A549 (cell line): Measurements from ENCODE around the gene NOL9. TPM values are rescaled to one million over a fixed set of nuclear protein-coding genes. Genes with fewer than 3 reads are reported as not detected.

Source experiments
- ATAC-seq, 2 experiments: fragments of 200-7000 bp in 1 of 2; fragments of >200 bp in 1 of 2; cut with Nextera tagmentation in 1 of 2; cut with Tn5 transposase in 1 of 2; 3 replicates each; pipeline versions ENCODE4 v1.8.0 to v1.9.1; 2018 to 2020; ENCODE audit warnings: mild to moderate bottlenecking in 1 of 2, moderate library complexity in 1 of 2
- CTCF ChIA-PET: fragments of 300-600 bp; sonication (Branson Sonifier 250); formaldehyde crosslinking; extraction: SDS; loops from one replicate; lab custom pipeline; 2021; ENCODE audit warnings: antibody characterized with exemption, inconsistent platforms; lab: Yijun Ruan, JAX
- POLR2A ChIA-PET: fragments of 350-600 bp; formaldehyde crosslinking; extraction: SDS; loops from one replicate; lab custom pipeline; 2021; ENCODE audit warnings: antibody characterized with exemption, inconsistent platforms; lab: Yijun Ruan, JAX
- DNase-seq, 2 experiments: peaks; one replicate each; pipeline versions ENCODE4 v3.0.0 to v3.0.0-alpha.2; 2011 to 2016; ENCODE audit warnings: low read depth in 1 of 2, low spot score in 1 of 2
- FAIRE-seq: peaks from 2 replicates; lab custom pipeline; 2011; peaks lifted over from hg19 to GRCh38; lab: Jason Lieb, UNC
- H3K27ac ChIP-seq, 2 experiments: fragments of >200 bp; sonication (Bioruptor Twin); formaldehyde crosslinking; 3 replicates each; pipeline ENCODE4 v1.5.1; 2016 to 2017
- H3K4me1 ChIP-seq: fragments of >200 bp; sonication (Bioruptor Twin); formaldehyde crosslinking; 3 replicates; pipeline ENCODE4 v1.6.1; 2016
- H3K4me2 ChIP-seq: fragments of >200 bp; sonication (Bioruptor Twin); formaldehyde crosslinking; 3 replicates; pipeline ENCODE4 v1.6.1; 2016
- H3K4me3 ChIP-seq: fragments of >200 bp; sonication (Bioruptor Twin); formaldehyde crosslinking; 3 replicates; pipeline ENCODE4 v1.5.1; 2016
- H3K9me3 ChIP-seq: fragments of >200 bp; sonication (Bioruptor Twin); formaldehyde crosslinking; 3 replicates; pipeline ENCODE4 v1.6.1; 2016
- CHD2 ChIP-seq: fragments of 150-350 bp; IDR thresholded peaks from 2 replicates; pipeline ENCODE4 v1.6.1; 2014; ENCODE audit warnings: low read length; ENCODE audit not compliant: partially characterized antibody
- EP300 ChIP-seq, 2 experiments: fragments of >200 bp; sonication (Bioruptor Twin); formaldehyde crosslinking; IDR thresholded peaks; 2 replicates in 1 of 2; 3 replicates in 1 of 2; pipeline ENCODE4 v1.6.1; 2016 to 2017
- GATA3 ChIP-seq: IDR thresholded peaks from 2 replicates; pipeline ENCODE4 v1.6.1; 2012; ENCODE audit warnings: borderline replicate concordance
- HOXA7 ChIP-seq: fragments of 250-450 bp; sonication (Bioruptor Pico); IDR thresholded peaks from 2 replicates; pipeline ENCODE4 v1.5.0; 2020; ENCODE audit warnings: mild to moderate bottlenecking, moderate library complexity
- JUN ChIP-seq, 2 experiments: fragments of >200 bp; sonication (Bioruptor Twin); formaldehyde crosslinking; IDR thresholded peaks; 2 replicates in 1 of 2; 3 replicates in 1 of 2; pipeline ENCODE4 v1.6.1; 2016 to 2017
- JUNB ChIP-seq: fragments of >200 bp; sonication (Bioruptor Twin); formaldehyde crosslinking; IDR thresholded peaks from 2 replicates; pipeline ENCODE4 v1.6.1; 2016
- KDM1A ChIP-seq: fragments of 200-600 bp; sonication (generic); IDR thresholded peaks from 2 replicates; pipeline ENCODE4 v1.6.1; 2016; ENCODE audit warnings: low read depth, mild to moderate bottlenecking
- NFE2L2 ChIP-seq: fragments of 150-350 bp; conservative IDR thresholded peaks from 2 replicates; pipeline ENCODE4 v1.6.1; 2014; ENCODE audit warnings: low read length
- PHF8 ChIP-seq: fragments of 200-600 bp; sonication (generic); IDR thresholded peaks from 2 replicates; pipeline ENCODE4 v1.6.1; 2016; ENCODE audit warnings: low read depth, mild to moderate bottlenecking, antibody characterized with exemption, moderate library complexity, borderline replicate concordance
- RARB ChIP-seq: fragments of 250-450 bp; sonication (Bioruptor Pico); IDR thresholded peaks from 2 replicates; pipeline ENCODE4 v1.8.0; 2021; ENCODE audit warnings: mild to moderate bottlenecking, moderate library complexity
- USF2 ChIP-seq: fragments of 450-650 bp; IDR thresholded peaks from 2 replicates; pipeline ENCODE4 v1.6.1; 2014; ENCODE audit warnings: antibody characterized with exemption
- ZFP36 ChIP-seq: fragments of 450-650 bp; IDR thresholded peaks from 2 replicates; pipeline ENCODE4 v1.6.1; 2014; ENCODE audit warnings: borderline replicate concordance; ENCODE audit not compliant: partially characterized antibody
- WGBS: methylation state at CpG from one replicate; pipeline ENCODE4 v1.1.6; 2017; ENCODE audit errors: missing lambda C conversion rate; 5-methylcytosine and 5-hydroxymethylcytosine counted together
- polyA plus RNA-seq, 4 experiments: library from polyadenylated mRNA; depleted of rRNA in 3 of 4; stranded (reverse); fragments of >200 nt; fragmentation: RNase III in 1 of 4; extraction: RNeasy Plus Mini Kit Qiagen cat#74134 plus additional on column Dnase treatment in 1 of 4; gene quantifications; 2 replicates in 3 of 4; 3 replicates in 1 of 4; pipeline ENCODE4 v1.2.3, GENCODE V29; 2011 to 2017
- TF ChIP-seq, protein P1 (sequence below): fragments of 150-350 bp; IDR thresholded peaks from 2 replicates; pipeline ENCODE4 v1.6.1; 2014; ENCODE audit warnings: low read depth, mild to moderate bottlenecking, low read length
- TF ChIP-seq, protein P2 (sequence below): fragments of >200 bp; sonication (Bioruptor Twin); formaldehyde crosslinking; IDR thresholded peaks from 3 replicates; pipeline ENCODE4 v1.6.1; 2016
- TF ChIP-seq, protein P3 (sequence below): fragments of 250-450 bp; sonication (Bioruptor Pico); IDR thresholded peaks from 2 replicates; pipeline ENCODE4 v1.5.0; 2020; ENCODE audit warnings: low read depth, mild to moderate bottlenecking, moderate library complexity
- TF ChIP-seq, protein P4 (sequence below): fragments of 200-600 bp; sonication (generic); IDR thresholded peaks from 2 replicates; pipeline ENCODE4 v1.6.1; 2016; ENCODE audit warnings: antibody characterized with exemption, mild to moderate bottlenecking, moderate library complexity

NOL9 gene
- polyA plus RNA-seq, 2 of the 4 experiments (the other 2 are of a cell fraction): 4.4 to 19.3 TPM

GRCh38 chr1:6586404-6586816 is 32.1 kb upstream of the NOL9 start:
- CTCF ChIA-PET: no interaction called here
- TF ChIP-seq, protein P1, sequence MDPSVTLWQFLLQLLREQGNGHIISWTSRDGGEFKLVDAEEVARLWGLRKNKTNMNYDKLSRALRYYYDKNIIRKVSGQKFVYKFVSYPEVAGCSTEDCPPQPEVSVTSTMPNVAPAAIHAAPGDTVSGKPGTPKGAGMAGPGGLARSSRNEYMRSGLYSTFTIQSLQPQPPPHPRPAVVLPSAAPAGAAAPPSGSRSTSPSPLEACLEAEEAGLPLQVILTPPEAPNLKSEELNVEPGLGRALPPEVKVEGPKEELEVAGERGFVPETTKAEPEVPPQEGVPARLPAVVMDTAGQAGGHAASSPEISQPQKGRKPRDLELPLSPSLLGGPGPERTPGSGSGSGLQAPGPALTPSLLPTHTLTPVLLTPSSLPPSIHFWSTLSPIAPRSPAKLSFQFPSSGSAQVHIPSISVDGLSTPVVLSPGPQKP: no peak
- no peak for TF ChIP-seq ZFP36
- TF ChIP-seq PHF8: no peak
- TF ChIP-seq JUN (IDR thresholded peaks at IDR 0.05): no peak
- Histone ChIP-seq H3K9me3 (no peaks in the 10 kb centered on the region), H3K4me1 (peaks cover 13% of the 10 kb centered on the region), H3K4me3 (no peak overlapping the region), H3K4me2 (no peak overlapping the region), H3K27ac (no peak overlapping the region)
- POLR2A ChIA-PET: no interaction called here
- WGBS: 100% methylated on average over 3 of the region's 11 CpGs
- no peak; a peak in 1 of 6 replicates for ATAC-seq
- no peak for FAIRE-seq
- DNase-seq: no peak

DNA sequence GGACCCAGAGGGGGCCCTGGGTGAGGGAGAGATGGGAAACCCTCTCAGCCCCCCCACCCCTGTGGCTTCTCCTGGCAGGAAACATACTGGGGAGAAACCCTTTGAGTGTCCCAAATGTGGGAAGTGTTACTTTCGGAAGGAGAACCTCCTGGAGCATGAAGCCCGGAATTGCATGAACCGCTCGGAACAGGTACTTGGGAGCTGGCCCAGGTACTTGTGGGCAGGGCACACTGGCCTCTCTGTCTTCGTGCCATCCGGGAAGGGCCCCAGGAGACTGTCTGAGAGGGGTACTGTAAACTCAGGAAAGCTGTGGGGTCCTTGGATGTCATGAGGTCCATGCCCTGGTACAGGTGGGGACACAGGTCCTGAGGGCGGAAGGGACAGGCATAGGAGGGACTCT is 31.5 kb upstream of the NOL9 start:
- DNase-seq: no peak
- FAIRE-seq: no peak
- Histone ChIP-seq H3K4me3 (no peak overlapping the region), H3K27ac (no peak overlapping the region), H3K9me3 (no peaks in the 10 kb centered on the region)
- TF ChIP-seq KDM1A: no peak
- TF ChIP-seq CHD2: no peak
- TF ChIP-seq ZFP36: no peak
- TF ChIP-seq, protein P1: no peak
- TF ChIP-seq GATA3: no peak
- no peak for TF ChIP-seq HOXA7 (CRISPR knock-in tag)
- TF ChIP-seq, protein P2, sequence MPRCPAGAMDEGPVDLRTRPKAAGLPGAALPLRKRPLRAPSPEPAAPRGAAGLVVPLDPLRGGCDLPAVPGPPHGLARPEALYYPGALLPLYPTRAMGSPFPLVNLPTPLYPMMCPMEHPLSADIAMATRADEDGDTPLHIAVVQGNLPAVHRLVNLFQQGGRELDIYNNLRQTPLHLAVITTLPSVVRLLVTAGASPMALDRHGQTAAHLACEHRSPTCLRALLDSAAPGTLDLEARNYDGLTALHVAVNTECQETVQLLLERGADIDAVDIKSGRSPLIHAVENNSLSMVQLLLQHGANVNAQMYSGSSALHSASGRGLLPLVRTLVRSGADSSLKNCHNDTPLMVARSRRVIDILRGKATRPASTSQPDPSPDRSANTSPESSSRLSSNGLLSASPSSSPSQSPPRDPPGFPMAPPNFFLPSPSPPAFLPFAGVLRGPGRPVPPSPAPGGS: no peak
- TF ChIP-seq, protein P3, sequence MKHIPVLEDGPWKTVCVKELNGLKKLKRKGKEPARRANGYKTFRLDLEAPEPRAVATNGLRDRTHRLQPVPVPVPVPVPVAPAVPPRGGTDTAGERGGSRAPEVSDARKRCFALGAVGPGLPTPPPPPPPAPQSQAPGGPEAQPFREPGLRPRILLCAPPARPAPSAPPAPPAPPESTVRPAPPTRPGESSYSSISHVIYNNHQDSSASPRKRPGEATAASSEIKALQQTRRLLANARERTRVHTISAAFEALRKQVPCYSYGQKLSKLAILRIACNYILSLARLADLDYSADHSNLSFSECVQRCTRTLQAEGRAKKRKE (CRISPR knock-in tag): no peak
- TF ChIP-seq EP300 (IDR thresholded peaks at IDR 0.05): no peak
- TF ChIP-seq, protein P4, sequence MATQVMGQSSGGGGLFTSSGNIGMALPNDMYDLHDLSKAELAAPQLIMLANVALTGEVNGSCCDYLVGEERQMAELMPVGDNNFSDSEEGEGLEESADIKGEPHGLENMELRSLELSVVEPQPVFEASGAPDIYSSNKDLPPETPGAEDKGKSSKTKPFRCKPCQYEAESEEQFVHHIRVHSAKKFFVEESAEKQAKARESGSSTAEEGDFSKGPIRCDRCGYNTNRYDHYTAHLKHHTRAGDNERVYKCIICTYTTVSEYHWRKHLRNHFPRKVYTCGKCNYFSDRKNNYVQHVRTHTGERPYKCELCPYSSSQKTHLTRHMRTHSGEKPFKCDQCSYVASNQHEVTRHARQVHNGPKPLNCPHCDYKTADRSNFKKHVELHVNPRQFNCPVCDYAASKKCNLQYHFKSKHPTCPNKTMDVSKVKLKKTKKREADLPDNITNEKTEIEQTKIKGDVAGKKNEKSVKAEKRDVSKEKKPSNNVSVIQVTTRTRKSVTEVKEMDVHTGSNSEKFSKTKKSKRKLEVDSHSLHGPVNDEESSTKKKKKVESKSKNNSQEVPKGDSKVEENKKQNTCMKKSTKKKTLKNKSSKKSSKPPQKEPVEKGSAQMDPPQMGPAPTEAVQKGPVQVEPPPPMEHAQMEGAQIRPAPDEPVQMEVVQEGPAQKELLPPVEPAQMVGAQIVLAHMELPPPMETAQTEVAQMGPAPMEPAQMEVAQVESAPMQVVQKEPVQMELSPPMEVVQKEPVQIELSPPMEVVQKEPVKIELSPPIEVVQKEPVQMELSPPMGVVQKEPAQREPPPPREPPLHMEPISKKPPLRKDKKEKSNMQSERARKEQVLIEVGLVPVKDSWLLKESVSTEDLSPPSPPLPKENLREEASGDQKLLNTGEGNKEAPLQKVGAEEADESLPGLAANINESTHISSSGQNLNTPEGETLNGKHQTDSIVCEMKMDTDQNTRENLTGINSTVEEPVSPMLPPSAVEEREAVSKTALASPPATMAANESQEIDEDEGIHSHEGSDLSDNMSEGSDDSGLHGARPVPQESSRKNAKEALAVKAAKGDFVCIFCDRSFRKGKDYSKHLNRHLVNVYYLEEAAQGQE: no peak
- no peak for TF ChIP-seq USF2
- no peak for TF ChIP-seq RARB
- no peak for TF ChIP-seq NFE2L2
- no peak for TF ChIP-seq JUNB
- TF ChIP-seq, all 56 proteins: peak for 0
- CTCF ChIA-PET: no interaction called here
- Histone ChIP-seq H3K4me2 (no peak overlapping the region), H3K4me1 (peaks cover 19% of the 10 kb centered on the region)
- WGBS: 80% methylated on average over 2 of the region's 7 CpGs
- POLR2A ChIA-PET: no interaction called here
- ATAC-seq: no peak
